GM23338 (cell line): ENCODE data around the gene ALCAM. TPM values are rescaled to one million over a fixed set of nuclear protein-coding genes. Genes with fewer than 3 reads are reported as not detected.

Experiments used
- ATAC-seq: fragments of 200-7000 bp; cut with Tn5 transposase; 3 replicates; pipeline ENCODE4 v1.9.1; 2020
- DNase-seq: peaks from one replicate; pipeline ENCODE4 v3.0.0-alpha.2; 2015; ENCODE audit warnings: low spot score
- H2AFZ ChIP-seq: fragments of 200-600 bp; sonication (generic); 2 replicates; pipeline ENCODE4 v1.8.0; 2016; ENCODE audit warnings: antibody characterized with exemption, mild to moderate bottlenecking, moderate library complexity
- H3F3A ChIP-seq: fragments of 200-600 bp; sonication (generic); replicated peaks from 2 replicates; pipeline ENCODE4 v1.8.0; 2017; ENCODE audit warnings: antibody characterized with exemption, mixed run types, low read depth
- H3K27ac ChIP-seq: fragments of 200-600 bp; sonication (generic); 2 replicates; pipeline ENCODE4 v1.6.1; 2016; ENCODE audit warnings: low read depth
- H3K27me3 ChIP-seq: fragments of 200-600 bp; sonication (generic); 2 replicates; pipeline ENCODE4 v1.8.0; 2016; ENCODE audit warnings: mild to moderate bottlenecking, mixed run types, moderate library complexity; ENCODE audit not compliant: insufficient read depth
- H3K36me3 ChIP-seq: fragments of 200-600 bp; sonication (generic); 2 replicates; pipeline ENCODE4 v1.8.0; 2016; ENCODE audit warnings: mild to moderate bottlenecking; ENCODE audit not compliant: insufficient read depth
- H3K4me1 ChIP-seq: fragments of 200-600 bp; sonication (generic); 2 replicates; pipeline ENCODE4 v1.8.0; 2016; ENCODE audit warnings: mild to moderate bottlenecking, moderate library complexity; ENCODE audit not compliant: insufficient read depth
- H3K4me2 ChIP-seq: fragments of 200-600 bp; sonication (generic); 2 replicates; pipeline ENCODE4 v1.7.1; 2017; ENCODE audit warnings: mixed run types
- H3K4me3 ChIP-seq: fragments of 200-600 bp; sonication (generic); 2 replicates; pipeline ENCODE4 v1.6.1; 2016; ENCODE audit warnings: mixed run types
- H3K79me2 ChIP-seq: fragments of 200-600 bp; sonication (generic); replicated peaks from 2 replicates; pipeline ENCODE4 v1.8.0; 2017; ENCODE audit warnings: mild to moderate bottlenecking; ENCODE audit not compliant: insufficient read depth
- H3K9me2 ChIP-seq: fragments of 200-600 bp; sonication (generic); 2 replicates; pipeline ENCODE4 v1.8.0; 2017; ENCODE audit not compliant: insufficient read depth
- H4K20me1 ChIP-seq: fragments of 200-600 bp; sonication (generic); replicated peaks from 2 replicates; pipeline ENCODE4 v1.8.0; 2017; ENCODE audit warnings: mild to moderate bottlenecking; ENCODE audit not compliant: insufficient read depth
- H3K27ac Mint-ChIP-seq: 2 replicates; pipeline ENCODE4 v1.8.0; 2020; ENCODE audit warnings: inconsistent platforms, mild to moderate bottlenecking, moderate library complexity, mixed read lengths
- H3K27me3 Mint-ChIP-seq: 3 replicates; pipeline ENCODE4 v1.8.0; 2022; ENCODE audit warnings: low read depth, mild to moderate bottlenecking, moderate library complexity, mixed read lengths, inconsistent platforms; ENCODE audit not compliant: insufficient read depth, poor library complexity
- H3K36me3 Mint-ChIP-seq: 3 replicates; pipeline ENCODE4 v1.8.0; 2021; ENCODE audit warnings: low read depth, mild to moderate bottlenecking, inconsistent platforms, moderate library complexity, mixed read lengths
- H3K4me1 Mint-ChIP-seq: 3 replicates; pipeline ENCODE4 v1.8.0; 2020; ENCODE audit warnings: mild to moderate bottlenecking, inconsistent platforms, mixed read lengths
- H3K4me3 Mint-ChIP-seq: 3 replicates; pipeline ENCODE4 v1.8.0; 2021; ENCODE audit warnings: moderate library complexity, mild to moderate bottlenecking, inconsistent platforms, mixed read lengths
- H3K9me3 Mint-ChIP-seq: 3 replicates; pipeline ENCODE4 v1.8.0; 2020; ENCODE audit warnings: moderate library complexity, mild to moderate bottlenecking, inconsistent platforms, mixed read lengths
- CREB1 ChIP-seq: fragments of 250-450 bp; sonication (Bioruptor Pico); IDR thresholded peaks from 2 replicates; pipeline ENCODE4 v1.5.0; 2020; ENCODE audit warnings: low read depth, mild to moderate bottlenecking, moderate library complexity
- EZH2 ChIP-seq: fragments of 200-600 bp; sonication (generic); IDR thresholded peaks from one replicate; pipeline ENCODE4 v1.8.0; 2017; ENCODE audit warnings: antibody characterized with exemption, mild to moderate bottlenecking, low read depth; ENCODE audit not compliant: unreplicated experiment
- EZH2phosphoT487 ChIP-seq: fragments of 200-600 bp; sonication (generic); IDR thresholded peaks from one replicate; pipeline ENCODE4 v1.8.1; 2018; ENCODE audit warnings: antibody characterized with exemption; ENCODE audit not compliant: unreplicated experiment
- JUNB ChIP-seq: IDR thresholded peaks from one replicate; pipeline ENCODE4 v1.6.1; 2016; ENCODE audit warnings: antibody characterized with exemption; ENCODE audit not compliant: unreplicated experiment
- NANOG ChIP-seq: IDR thresholded peaks from 2 replicates; pipeline ENCODE4 v1.6.1; 2016; ENCODE audit warnings: antibody characterized with exemption, borderline replicate concordance
- POLR2AphosphoS5 ChIP-seq: IDR thresholded peaks from 2 replicates; pipeline ENCODE4 v1.6.1; 2016; ENCODE audit warnings: antibody characterized with exemption, low read depth
- STAT1 ChIP-seq: IDR thresholded peaks from one replicate; pipeline ENCODE4 v1.6.1; 2016; ENCODE audit warnings: antibody characterized with exemption; ENCODE audit not compliant: unreplicated experiment
- ZNF331 ChIP-seq: fragments of 250-450 bp; sonication (Bioruptor Pico); IDR thresholded peaks from 2 replicates; pipeline ENCODE4 v1.5.0; 2020; ENCODE audit warnings: low read depth, mild to moderate bottlenecking, moderate library complexity
- polyA plus RNA-seq: library from polyadenylated mRNA; unstranded; fragments of >200 nt; fragmentation: Nextera tagmentation; extraction: Ambion mirVana; gene quantifications from 2 replicates; pipeline ENCODE4 v1.2.1, GENCODE V29; 2016
- total RNA-seq: library from RNA; depleted of rRNA; stranded (reverse); fragments of >200 nt; shearing (Covaris generic); gene quantifications from 2 replicates; pipeline ENCODE4 v1.2.3, GENCODE V29; 2014
- TF ChIP-seq, protein P1 (sequence below), 2 experiments: fragments of 200-600 bp in 1 of 2; sonication (generic) in 1 of 2; conservative IDR thresholded peaks; 2 replicates each; pipeline versions ENCODE4 v1.5.1 to v1.6.1; 2016 to 2017; ENCODE audit warnings: antibody characterized with exemption in 2 of 2, low read depth in 2 of 2, mild to moderate bottlenecking in 2 of 2, moderate library complexity in 1 of 2
- TF ChIP-seq, protein P2 (sequence below): IDR thresholded peaks from one replicate; pipeline ENCODE4 v1.6.1; 2018; ENCODE audit warnings: antibody characterized with exemption; ENCODE audit not compliant: unreplicated experiment
- TF ChIP-seq, protein P3 (sequence below): IDR thresholded peaks from 2 replicates; pipeline ENCODE4 v1.6.1; 2016; ENCODE audit warnings: antibody characterized with exemption

ALCAM gene
- total and polyA plus RNA-seq, 2 experiments from 2014 or later: 11.3 to 36.0 TPM

DNA sequence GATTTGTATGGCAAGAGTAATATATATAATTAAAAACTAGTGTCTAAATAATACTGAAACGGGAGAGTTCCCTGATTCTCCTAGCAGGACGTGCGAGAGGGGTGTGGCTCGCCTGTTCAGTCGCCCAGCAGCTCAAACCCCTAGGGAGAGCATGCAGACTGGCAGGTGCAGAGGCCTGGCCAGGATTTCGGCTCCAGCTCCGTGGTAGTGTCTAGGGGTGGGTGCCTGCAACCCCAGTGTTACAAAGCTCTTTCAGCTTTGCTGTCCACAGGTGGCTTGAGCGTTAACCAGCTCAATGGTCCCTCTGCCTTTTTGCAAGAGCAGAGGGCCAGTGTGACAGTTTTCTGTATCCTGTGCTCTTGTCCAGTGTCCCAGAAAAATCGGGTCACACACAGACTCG is 226.6 kb downstream of the ALCAM start:
- Mint-ChIP-seq H3K4me3 (no peak overlapping the region), H3K36me3 (peaks cover 2% of the 10 kb centered on the region; the same call in 1 of the 3 replicates), H3K27me3 (no peaks in the 10 kb centered on the region), H3K27ac (no peak overlapping the region; the same call in 1 of the 2 replicates), H3K4me1 (no peaks in the 10 kb centered on the region), H3K9me3 (peaks cover 2% of the 10 kb centered on the region; the same call in 2 of the 3 replicates)
- H3K4me1 ChIP-seq: no peaks in the 10 kb centered on the region
- H4K20me1 ChIP-seq: no peaks in the 10 kb centered on the region
- no peak overlapping the region for H2AFZ ChIP-seq
- H3F3A ChIP-seq: no peaks in the 10 kb centered on the region
- TF ChIP-seq EZH2 (no peak), STAT1 (no peak), EZH2phosphoT487 (no peak), CREB1 (CRISPR knock-in tag) (no peak)
- ATAC-seq (no peak), DNase-seq (no peak)
- H3K36me3 ChIP-seq: no peaks in the 10 kb centered on the region
- H3K4me3 ChIP-seq: no peak overlapping the region
- H3K4me2 ChIP-seq: no peak overlapping the region
- no peak overlapping the region for H3K27ac ChIP-seq
- no peaks in the 10 kb centered on the region for H3K9me2 ChIP-seq
- H3K27me3 ChIP-seq: no peaks in the 10 kb centered on the region
- H3K79me2 ChIP-seq: no peaks in the 10 kb centered on the region

DNA sequence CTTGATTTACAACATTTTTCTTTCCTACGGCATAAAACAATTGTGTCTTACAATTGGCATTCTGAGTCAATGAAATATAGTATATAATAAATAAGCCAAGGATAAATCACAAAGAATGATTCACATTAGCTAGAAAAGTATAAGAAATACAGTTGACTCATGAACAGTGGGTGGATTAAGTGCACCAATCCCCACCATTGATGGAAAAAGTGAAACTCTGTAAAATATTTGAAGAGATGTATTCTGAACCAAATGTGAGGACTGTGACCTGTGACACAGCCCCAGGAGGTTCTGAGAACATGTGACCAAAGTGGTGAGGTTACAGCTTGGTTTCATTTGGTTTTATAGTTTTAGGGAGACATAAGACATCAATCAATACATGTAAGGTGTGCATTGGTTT is 227.5 kb downstream of the ALCAM start:
- Histone ChIP-seq H3K4me2 (no peak overlapping the region), H3K79me2 (no peaks in the 10 kb centered on the region), H3K4me3 (no peak overlapping the region), H4K20me1 (no peaks in the 10 kb centered on the region), H3K36me3 (no peaks in the 10 kb centered on the region), H3K4me1 (no peaks in the 10 kb centered on the region), H3K9me2 (no peaks in the 10 kb centered on the region), H3K27ac (no peak overlapping the region), H2AFZ (no peak overlapping the region), H3K27me3 (no peaks in the 10 kb centered on the region), H3F3A (no peaks in the 10 kb centered on the region)
- peaks cover 2% of the 10 kb centered on the region; the same call in 2 of the 3 replicates for H3K9me3 Mint-ChIP-seq
- peaks cover 2% of the 10 kb centered on the region; the same call in 1 of the 3 replicates for H3K36me3 Mint-ChIP-seq
- H3K4me3 Mint-ChIP-seq: no peak overlapping the region
- no peak overlapping the region for H3K27ac Mint-ChIP-seq
- H3K27me3 Mint-ChIP-seq: no peaks in the 10 kb centered on the region
- no peaks in the 10 kb centered on the region for H3K4me1 Mint-ChIP-seq
- DNase-seq (no peak), ATAC-seq (no peak)
- TF ChIP-seq CREB1 (CRISPR knock-in tag) (no peak), POLR2AphosphoS5 (no peak), NANOG (no peak), ZNF331 (CRISPR knock-in tag) (no peak), EZH2phosphoT487 (no peak), EZH2 (no peak), JUNB (no peak), STAT1 (no peak)
- TF ChIP-seq, protein P1, sequence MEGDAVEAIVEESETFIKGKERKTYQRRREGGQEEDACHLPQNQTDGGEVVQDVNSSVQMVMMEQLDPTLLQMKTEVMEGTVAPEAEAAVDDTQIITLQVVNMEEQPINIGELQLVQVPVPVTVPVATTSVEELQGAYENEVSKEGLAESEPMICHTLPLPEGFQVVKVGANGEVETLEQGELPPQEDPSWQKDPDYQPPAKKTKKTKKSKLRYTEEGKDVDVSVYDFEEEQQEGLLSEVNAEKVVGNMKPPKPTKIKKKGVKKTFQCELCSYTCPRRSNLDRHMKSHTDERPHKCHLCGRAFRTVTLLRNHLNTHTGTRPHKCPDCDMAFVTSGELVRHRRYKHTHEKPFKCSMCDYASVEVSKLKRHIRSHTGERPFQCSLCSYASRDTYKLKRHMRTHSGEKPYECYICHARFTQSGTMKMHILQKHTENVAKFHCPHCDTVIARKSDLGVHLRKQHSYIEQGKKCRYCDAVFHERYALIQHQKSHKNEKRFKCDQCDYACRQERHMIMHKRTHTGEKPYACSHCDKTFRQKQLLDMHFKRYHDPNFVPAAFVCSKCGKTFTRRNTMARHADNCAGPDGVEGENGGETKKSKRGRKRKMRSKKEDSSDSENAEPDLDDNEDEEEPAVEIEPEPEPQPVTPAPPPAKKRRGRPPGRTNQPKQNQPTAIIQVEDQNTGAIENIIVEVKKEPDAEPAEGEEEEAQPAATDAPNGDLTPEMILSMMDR (conservative IDR thresholded peaks at IDR 0.05; ENCODE audit: low read depth in 2 of 2): no peak
- TF ChIP-seq, protein P2, sequence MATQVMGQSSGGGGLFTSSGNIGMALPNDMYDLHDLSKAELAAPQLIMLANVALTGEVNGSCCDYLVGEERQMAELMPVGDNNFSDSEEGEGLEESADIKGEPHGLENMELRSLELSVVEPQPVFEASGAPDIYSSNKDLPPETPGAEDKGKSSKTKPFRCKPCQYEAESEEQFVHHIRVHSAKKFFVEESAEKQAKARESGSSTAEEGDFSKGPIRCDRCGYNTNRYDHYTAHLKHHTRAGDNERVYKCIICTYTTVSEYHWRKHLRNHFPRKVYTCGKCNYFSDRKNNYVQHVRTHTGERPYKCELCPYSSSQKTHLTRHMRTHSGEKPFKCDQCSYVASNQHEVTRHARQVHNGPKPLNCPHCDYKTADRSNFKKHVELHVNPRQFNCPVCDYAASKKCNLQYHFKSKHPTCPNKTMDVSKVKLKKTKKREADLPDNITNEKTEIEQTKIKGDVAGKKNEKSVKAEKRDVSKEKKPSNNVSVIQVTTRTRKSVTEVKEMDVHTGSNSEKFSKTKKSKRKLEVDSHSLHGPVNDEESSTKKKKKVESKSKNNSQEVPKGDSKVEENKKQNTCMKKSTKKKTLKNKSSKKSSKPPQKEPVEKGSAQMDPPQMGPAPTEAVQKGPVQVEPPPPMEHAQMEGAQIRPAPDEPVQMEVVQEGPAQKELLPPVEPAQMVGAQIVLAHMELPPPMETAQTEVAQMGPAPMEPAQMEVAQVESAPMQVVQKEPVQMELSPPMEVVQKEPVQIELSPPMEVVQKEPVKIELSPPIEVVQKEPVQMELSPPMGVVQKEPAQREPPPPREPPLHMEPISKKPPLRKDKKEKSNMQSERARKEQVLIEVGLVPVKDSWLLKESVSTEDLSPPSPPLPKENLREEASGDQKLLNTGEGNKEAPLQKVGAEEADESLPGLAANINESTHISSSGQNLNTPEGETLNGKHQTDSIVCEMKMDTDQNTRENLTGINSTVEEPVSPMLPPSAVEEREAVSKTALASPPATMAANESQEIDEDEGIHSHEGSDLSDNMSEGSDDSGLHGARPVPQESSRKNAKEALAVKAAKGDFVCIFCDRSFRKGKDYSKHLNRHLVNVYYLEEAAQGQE: no peak
- TF ChIP-seq, protein P3, sequence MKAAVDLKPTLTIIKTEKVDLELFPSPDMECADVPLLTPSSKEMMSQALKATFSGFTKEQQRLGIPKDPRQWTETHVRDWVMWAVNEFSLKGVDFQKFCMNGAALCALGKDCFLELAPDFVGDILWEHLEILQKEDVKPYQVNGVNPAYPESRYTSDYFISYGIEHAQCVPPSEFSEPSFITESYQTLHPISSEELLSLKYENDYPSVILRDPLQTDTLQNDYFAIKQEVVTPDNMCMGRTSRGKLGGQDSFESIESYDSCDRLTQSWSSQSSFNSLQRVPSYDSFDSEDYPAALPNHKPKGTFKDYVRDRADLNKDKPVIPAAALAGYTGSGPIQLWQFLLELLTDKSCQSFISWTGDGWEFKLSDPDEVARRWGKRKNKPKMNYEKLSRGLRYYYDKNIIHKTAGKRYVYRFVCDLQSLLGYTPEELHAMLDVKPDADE: no peak
